ENCODE data around the gene OR10R2. TPM values are rescaled to one million over a fixed set of nuclear protein-coding genes. Genes with fewer than 3 reads are reported as not detected.

Gene OR10R2
- total RNA-seq, 1 experiment from 2014 or later: not detected

DNA sequence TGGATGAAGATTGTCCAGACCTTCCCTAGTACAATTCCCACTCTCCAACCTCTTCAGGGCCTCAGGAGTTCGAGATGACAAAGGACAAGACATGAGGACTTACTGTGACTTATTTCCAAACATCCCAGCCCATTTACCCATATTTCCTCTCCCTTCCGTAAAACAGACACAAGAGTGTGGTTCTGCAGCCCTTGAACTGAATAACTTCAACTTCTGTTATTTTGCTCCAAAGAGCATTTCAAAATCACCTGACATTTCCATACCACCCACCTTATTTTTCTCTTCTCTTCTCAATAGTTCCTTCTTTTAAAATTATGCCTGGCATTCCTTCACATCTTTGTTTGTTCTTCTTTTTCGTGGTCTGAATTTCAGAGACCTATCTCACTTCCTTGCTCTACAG is 37.3 kb upstream of the OR10R2 start:
- Histone ChIP-seq H3K4ac (ENCODE audit: low read depth, low read length) (no peak overlapping the region), H3K27me3 (ENCODE audit: insufficient read depth, low read length) (no peaks in the 10 kb centered on the region), H4K91ac (ENCODE audit: insufficient read length, low read depth, low read length) (no peak overlapping the region), H2AK5ac (ENCODE audit: insufficient read length, low read length) (no peak overlapping the region), H3K9me3 (ENCODE audit: control insufficient read depth, low read depth, low read length) (no peaks in the 10 kb centered on the region), H2AFZ (ENCODE audit: low read length) (no peak overlapping the region), H3K79me2 (ENCODE audit: insufficient read depth, low read length) (no peaks in the 10 kb centered on the region), H4K20me1 (ENCODE audit: control insufficient read depth, insufficient read depth, insufficient read length) (no peaks in the 10 kb centered on the region), H2BK15ac (ENCODE audit: low read depth, low read length) (no peak overlapping the region), H3T11ph (ENCODE audit: low read length) (no peak overlapping the region), H3K4me2 (ENCODE audit: insufficient read depth, insufficient read length, low read length) (no peak overlapping the region), H3K23me2 (ENCODE audit: insufficient read length, low read depth, low read length, poor library complexity, severe bottlenecking) (no peaks in the 10 kb centered on the region), H3K23ac (ENCODE audit: insufficient read length, low read depth, low read length) (no peak overlapping the region), H3K14ac (ENCODE audit: insufficient read depth, low read length) (no peak overlapping the region), H3K56ac (ENCODE audit: insufficient read length, low read depth, low read length) (no peak overlapping the region), H3K4me1 (ENCODE audit: insufficient read depth, low read length) (no peaks in the 10 kb centered on the region), H4K5ac (ENCODE audit: insufficient read length, low read depth, low read length) (no peak overlapping the region), H3K79me1 (ENCODE audit: insufficient read depth, low read depth, low read length, poor library complexity, severe bottlenecking) (no peaks in the 10 kb centered on the region), H3K18ac (ENCODE audit: insufficient read length, low read depth, low read length) (no peak overlapping the region), H2BK120ac (ENCODE audit: low read depth, low read length, poor library complexity, severe bottlenecking) (no peak overlapping the region), H2BK12ac (ENCODE audit: insufficient read length, low read depth, low read length) (no peak overlapping the region), H2BK5ac (ENCODE audit: insufficient read length, low read length) (no peak overlapping the region), H2BK20ac (ENCODE audit: low read depth, low read length, poor library complexity, severe bottlenecking) (no peak overlapping the region), H3K9ac (ENCODE audit: extremely low read depth, insufficient read length, low read length) (no peak overlapping the region), H4K8ac (replicated peaks; ENCODE audit: insufficient read length, low read depth, low read length) (no peak overlapping the region), H3K27ac (ENCODE audit: insufficient read length, low read depth, low read length) (no peak overlapping the region)
- H3K4me1 Mint-ChIP-seq: peaks cover 5 to 6% of the 10 kb centered on the region in 2 experiments
- WGBS (ENCODE audit: extremely low coverage, insufficient read length, low lambda C conversion rate): no CpG with 5 or more reads among the region's 3 CpGs
- H3K27me3 Mint-ChIP-seq (ENCODE audit: low read depth): no peaks in the 10 kb centered on the region
- H3K36me3 Mint-ChIP-seq (ENCODE audit: insufficient read depth in 1 of 3, low read depth in 3 of 3): peaks cover 3 to 18% (median 3%) of the 10 kb centered on the region in 3 experiments; a peak in 3 of 7 replicates
- no peak overlapping the region; a peak in 1 of 7 replicates for H3K27ac Mint-ChIP-seq
- TF ChIP-seq, protein P1, sequence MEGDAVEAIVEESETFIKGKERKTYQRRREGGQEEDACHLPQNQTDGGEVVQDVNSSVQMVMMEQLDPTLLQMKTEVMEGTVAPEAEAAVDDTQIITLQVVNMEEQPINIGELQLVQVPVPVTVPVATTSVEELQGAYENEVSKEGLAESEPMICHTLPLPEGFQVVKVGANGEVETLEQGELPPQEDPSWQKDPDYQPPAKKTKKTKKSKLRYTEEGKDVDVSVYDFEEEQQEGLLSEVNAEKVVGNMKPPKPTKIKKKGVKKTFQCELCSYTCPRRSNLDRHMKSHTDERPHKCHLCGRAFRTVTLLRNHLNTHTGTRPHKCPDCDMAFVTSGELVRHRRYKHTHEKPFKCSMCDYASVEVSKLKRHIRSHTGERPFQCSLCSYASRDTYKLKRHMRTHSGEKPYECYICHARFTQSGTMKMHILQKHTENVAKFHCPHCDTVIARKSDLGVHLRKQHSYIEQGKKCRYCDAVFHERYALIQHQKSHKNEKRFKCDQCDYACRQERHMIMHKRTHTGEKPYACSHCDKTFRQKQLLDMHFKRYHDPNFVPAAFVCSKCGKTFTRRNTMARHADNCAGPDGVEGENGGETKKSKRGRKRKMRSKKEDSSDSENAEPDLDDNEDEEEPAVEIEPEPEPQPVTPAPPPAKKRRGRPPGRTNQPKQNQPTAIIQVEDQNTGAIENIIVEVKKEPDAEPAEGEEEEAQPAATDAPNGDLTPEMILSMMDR (conservative IDR thresholded peaks at IDR 0.05): no peak
- peaks cover 11 to 16% of the 10 kb centered on the region in 2 experiments; a peak in 4 of 5 replicates for H3K9me3 Mint-ChIP-seq
- no peak for DNase-seq
- H3K4me3 Mint-ChIP-seq: no peak overlapping the region

All from H9 (cell line).